H54 (cell line): ENCODE measurements around the gene PVALEF.

Experiments
- DNase-seq: peaks from one replicate; pipeline ENCODE4 v3.0.0; 2011; ENCODE audit warnings: low spot score, mixed read lengths; ENCODE audit not compliant: insufficient read length
- FAIRE-seq: peaks from 3 replicates; lab custom pipeline; 2011; peaks lifted over from hg19 to GRCh38; lab: Jason Lieb, UNC
- POLR2A ChIP-seq: IDR thresholded peaks from 2 replicates; pipeline ENCODE4 v1.6.1; 2011; ENCODE audit warnings: low read depth, mild to moderate bottlenecking, low read length

Gene PVALEF

GRCh38 chr17:81230043-81230820 lies 64.9 kb downstream of the PVALEF start:
- 0 out of 2 replicates have a peak, but pooled peaks have one; percentile 9 for TF ChIP-seq POLR2A
- FAIRE-seq (no peak), DNase-seq (no peak)

- FAIRE-seq (no peak), DNase-seq (no peak)
- no peak for TF ChIP-seq POLR2A
These were observed 65.9 kb downstream of the PVALEF start for GRCh38 chr17:81231121-81231645.

DNA sequence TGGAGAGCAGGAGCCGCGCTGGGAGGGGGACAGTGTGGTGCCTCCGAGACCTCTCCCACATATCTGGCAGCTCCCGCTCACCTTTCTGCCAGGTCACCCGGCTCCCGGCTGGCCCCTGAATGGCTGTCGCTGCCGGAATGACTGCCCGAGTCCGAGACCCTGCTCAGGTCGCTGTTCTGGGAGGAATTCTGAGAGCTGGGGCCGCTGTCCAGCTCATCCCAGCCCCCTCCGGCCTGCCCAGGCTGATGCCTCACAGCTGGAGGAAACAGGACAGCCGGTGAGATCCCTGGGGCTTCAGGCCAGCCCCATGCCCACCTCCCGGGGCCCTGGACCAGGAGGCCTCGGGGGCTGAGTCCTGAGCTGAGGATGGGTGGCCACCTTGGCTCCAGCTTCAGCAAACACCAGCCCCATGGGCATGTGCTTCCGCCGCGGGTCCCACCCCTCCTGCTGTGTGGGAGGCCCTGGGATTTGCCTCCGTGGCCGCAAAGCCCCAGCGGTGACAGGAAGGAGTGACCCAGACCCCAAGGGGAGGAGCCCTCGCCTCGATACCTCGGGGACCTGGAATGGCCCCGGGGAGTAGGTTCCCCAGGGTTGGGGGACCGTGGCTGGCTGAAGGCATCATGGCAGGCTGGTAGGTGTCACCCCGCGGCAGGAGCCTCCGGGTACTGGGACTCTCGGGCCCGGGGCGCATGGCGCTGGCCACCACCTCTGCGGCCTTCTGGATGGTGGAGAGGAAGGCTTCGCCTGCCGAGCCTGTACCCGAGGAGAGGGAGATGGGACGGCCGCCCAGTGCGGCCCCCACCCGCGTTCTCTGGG lies 66.7 kb downstream of the PVALEF start:
- DNase-seq (no peak), FAIRE-seq (no peak)
- no peak for TF ChIP-seq POLR2A
